ENCODE data around the gene CFAP251.

DNA sequence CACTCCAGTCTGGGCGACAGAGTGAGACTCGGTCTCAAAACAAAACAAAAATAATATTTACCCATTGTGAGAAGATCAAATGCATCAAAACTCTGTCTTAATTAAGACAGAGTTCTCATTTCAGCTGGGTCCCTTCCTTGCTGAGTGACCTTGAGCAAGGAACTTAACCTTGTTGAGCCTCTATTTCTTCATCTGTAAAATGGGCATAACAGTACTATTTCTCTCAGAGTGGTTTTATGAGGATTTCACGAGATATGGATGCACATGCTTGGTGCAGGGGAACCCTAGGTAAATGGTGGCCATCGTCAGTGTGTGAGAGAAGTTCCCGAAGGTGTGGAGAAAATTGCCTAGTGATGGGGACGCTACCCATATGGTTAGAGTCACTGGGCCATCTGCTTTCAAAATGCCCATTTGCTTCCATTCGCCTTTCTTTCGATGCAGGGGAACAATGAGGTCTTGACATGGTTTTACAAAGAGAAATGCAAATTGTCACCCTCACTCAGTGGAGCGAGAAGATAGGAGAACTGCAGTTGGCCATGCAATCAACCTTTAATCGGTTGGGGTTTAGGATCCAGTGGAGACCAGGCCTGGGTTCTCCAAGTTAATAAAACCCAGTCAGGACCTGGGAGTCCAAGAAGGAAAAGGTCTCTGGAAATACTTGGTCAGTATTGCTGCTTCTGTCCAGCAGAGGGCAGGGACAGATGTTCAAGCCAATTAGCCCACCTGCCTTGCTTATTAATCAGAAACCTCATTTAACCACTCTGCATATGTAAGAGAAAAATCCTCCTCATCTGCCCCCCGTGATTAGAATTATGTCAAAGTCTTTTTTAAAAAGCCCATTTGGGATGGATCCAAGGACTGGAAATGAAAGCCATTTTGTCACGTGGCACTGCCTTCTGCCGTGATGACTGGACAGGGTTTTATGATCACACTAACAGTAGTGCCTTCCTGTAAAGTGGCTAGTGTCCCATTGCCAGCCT, 37.2 kb downstream of the CFAP251 start:
- TF ChIP-seq, protein P1, sequence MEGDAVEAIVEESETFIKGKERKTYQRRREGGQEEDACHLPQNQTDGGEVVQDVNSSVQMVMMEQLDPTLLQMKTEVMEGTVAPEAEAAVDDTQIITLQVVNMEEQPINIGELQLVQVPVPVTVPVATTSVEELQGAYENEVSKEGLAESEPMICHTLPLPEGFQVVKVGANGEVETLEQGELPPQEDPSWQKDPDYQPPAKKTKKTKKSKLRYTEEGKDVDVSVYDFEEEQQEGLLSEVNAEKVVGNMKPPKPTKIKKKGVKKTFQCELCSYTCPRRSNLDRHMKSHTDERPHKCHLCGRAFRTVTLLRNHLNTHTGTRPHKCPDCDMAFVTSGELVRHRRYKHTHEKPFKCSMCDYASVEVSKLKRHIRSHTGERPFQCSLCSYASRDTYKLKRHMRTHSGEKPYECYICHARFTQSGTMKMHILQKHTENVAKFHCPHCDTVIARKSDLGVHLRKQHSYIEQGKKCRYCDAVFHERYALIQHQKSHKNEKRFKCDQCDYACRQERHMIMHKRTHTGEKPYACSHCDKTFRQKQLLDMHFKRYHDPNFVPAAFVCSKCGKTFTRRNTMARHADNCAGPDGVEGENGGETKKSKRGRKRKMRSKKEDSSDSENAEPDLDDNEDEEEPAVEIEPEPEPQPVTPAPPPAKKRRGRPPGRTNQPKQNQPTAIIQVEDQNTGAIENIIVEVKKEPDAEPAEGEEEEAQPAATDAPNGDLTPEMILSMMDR (IDR thresholded peaks at IDR 0.05), result peak in 2 of 4 experiments; percentile 21 to 29
- TF ChIP-seq POLR2AphosphoS5 (IDR thresholded peaks at IDR 0.05) (no peak), EP300 (IDR thresholded peaks at IDR 0.05) (no peak), POLR2A (IDR thresholded peaks at IDR 0.05) (no peak)

Data from sigmoid colon (tissue), 4 donors.